Measurements from ENCODE around the gene ZNF506.
A peak's percentile ranks its signal among the peaks of the same experiment; 100 is the strongest.
"Not testable (repeated sequence)": the region's sequence is repeated elsewhere in the genome, so short reads cannot be mapped to it uniquely, and the experiment has no call there.

ZNF506 gene

DNA sequence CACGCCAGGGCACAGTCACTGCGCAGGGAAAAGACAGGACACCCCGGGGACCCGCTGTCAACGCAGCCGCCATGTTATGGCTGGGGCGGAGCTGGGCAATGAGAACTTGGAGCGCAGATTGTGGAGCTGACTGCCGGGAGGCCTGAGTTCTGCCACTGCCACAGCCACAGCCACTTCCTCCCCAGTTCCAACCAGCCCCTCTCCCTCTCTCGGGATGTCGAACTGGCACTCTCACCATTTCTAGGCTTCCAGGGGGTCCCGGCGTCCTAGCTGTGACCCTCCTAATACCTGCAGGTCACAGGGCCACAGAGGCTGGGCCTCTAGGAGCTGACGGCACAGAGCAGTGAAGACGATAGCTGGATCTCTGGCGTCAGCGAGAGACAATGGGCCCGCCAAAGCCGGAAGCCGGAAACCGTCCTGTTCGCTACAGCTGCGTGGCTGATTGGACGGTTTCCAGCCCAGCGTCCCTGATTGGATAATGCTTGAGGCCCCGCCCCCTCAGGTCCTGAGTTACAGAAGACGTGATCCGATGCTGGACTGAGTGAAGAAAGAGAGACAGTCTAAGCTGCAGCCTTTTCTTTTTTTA, at the start of gene ZNF506:
Gene ZNF506 (minus strand): TSS at position 385 of the 586 bp plus-strand sequence. CDS start 147 bp downstream, at position 238.
- TF ChIP-seq, protein P1, sequence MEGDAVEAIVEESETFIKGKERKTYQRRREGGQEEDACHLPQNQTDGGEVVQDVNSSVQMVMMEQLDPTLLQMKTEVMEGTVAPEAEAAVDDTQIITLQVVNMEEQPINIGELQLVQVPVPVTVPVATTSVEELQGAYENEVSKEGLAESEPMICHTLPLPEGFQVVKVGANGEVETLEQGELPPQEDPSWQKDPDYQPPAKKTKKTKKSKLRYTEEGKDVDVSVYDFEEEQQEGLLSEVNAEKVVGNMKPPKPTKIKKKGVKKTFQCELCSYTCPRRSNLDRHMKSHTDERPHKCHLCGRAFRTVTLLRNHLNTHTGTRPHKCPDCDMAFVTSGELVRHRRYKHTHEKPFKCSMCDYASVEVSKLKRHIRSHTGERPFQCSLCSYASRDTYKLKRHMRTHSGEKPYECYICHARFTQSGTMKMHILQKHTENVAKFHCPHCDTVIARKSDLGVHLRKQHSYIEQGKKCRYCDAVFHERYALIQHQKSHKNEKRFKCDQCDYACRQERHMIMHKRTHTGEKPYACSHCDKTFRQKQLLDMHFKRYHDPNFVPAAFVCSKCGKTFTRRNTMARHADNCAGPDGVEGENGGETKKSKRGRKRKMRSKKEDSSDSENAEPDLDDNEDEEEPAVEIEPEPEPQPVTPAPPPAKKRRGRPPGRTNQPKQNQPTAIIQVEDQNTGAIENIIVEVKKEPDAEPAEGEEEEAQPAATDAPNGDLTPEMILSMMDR (conservative IDR thresholded peaks at IDR 0.05; ENCODE audit: low read depth, low read length), result no peak
- peak within 1 kb of the TSS; percentile 92 for H3K4me3 ChIP-seq (ENCODE audit: low read depth, low read length)
- peak; percentile 99 for DNase-seq (ENCODE audit: low read depth)

DNA sequence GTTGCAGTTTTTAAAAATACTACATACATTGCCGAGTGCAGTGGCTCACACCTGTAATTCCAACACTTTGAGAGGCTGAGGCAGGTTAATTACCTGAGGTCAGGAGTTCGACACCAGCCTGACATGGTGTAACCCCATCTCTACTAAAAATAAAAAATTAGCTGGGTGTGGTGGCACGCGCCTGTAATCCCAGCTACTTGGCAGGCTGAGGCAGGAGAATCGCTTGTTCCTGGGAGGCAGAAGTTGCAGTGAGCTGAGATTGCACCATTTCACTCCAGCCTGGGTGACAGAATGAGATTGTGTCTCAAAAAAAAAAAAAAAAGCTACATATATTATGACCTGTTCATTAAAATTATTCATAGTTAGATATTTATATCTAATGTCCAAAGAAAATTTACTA, 48.5 kb upstream of the ZNF506 start:
- DNase-seq (ENCODE audit: low read depth); H3K4me3 ChIP-seq (ENCODE audit: low read depth, low read length): not testable (repeated sequence)

DNA sequence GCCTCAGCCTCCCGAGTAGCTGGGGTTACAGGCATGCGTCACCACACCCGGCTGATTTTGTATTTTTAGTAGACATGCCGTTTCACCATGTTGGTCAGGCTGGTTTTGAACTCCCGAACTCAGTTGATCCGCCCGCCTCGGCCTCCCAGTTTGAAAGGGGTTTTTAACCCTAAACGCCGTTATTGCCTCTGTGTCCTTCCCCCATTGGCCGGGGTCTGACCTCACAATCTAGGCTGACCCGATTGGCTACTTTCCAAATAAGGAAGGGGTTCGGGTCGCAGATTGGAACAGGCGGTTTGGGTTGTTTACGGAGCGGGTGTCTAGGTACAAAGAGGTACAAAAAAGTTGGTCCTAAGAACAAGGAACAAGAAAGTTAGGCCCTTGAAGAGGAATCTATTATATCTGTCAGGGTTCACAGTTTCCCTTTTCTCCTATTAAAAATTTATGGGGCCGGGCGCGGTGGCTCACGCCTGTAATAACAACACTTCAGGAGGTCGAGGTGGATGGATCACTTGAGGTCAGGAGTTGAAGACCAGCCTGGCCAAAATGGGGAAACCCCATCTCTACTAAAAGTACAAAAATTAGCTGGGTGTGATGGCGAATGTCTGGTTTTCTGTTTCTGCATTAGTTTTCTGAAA, 45.2 kb upstream of the ZNF506 start:
- TF ChIP-seq, protein P1 (conservative IDR thresholded peaks at IDR 0.05; ENCODE audit: low read depth, low read length), result no peak
- DNase-seq (ENCODE audit: low read depth), result peak; percentile 7
- peak overlapping the region; percentile 90 for H3K4me3 ChIP-seq (ENCODE audit: low read depth, low read length)

DNA sequence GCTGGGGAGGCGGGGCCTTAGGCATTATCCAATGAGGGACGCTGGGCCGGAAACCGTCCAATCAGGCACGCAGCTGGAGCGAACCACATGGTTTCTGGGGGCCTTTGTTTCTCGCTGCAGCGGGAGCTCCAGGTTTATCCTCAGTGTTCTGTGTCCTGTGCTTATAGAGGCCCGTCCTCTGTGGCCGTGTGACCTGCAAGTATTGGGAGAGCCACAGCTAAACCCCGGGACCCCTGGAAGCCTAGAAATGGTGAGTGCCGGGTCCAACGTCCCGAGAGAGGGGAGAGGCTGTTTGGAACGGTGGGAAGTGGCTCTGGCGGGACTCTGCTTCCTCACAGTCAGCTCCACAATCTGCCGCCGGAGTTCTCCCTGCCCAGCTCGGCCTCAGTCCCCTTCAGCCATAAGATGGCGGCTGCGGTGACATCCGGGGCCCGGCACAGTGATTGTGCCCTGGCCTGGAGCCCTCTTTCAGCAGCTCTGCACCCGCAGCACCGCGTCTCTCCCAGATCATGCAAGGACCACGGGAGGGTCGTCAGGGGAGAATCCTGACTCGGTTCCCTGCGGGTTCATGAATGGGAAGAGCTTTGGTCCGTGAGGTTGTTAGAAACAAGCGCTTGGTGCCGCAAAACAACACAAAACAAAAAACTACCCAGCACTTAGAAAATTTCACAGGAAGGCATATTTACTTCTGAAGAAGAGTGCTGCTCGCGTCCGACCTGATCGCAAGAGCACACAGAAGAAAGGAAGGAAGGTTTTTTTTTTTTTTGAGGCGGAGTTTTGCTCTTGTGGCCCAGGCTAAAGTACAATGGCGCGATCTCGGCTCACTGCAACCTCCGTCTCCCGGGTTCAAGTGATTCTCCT, 44.4 kb upstream of the ZNF506 start, which contains the start of gene ZNF253:
Gene ZNF253 (plus strand): TSS at position 133 of the 861 bp plus-strand sequence. CDS start 115 bp downstream, at position 248.
- peak; percentile 95 for DNase-seq (ENCODE audit: low read depth)
- H3K4me3 ChIP-seq (ENCODE audit: low read depth, low read length), result peak within 1 kb of the TSS; percentile 90
- TF ChIP-seq, protein P1 (conservative IDR thresholded peaks at IDR 0.05; ENCODE audit: low read depth, low read length), result no peak

DNA sequence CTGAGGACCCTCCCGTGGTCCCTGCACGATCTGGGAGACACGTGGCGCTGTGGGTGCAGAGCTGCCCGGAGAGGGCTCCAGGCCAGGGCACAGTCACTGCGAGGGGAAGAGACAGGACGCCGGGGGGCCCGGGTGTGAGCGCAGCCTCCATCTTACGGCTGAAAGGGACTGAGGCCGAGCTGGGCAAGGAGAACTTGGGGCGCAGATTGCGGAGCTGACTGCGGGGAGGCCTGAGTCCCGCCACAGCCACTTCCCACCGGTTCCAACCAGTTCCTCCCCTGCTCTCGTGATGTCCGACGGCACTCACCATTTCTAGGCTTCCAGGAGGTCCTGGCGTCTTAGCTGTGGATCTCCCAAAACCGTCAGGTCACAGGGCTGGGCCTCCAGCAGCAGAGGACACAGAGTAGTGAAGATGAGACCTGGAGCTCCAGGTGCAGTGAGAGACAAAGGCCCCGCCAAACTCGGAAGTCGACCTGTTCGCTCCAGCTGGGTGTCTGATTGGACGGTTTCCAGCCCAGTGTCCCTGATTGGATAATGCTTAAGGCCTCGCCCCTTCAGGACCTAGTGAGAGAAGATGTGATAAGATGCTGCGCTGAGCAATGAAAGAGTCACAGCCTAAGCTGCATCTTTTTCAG, 39.3 kb upstream of the ZNF506 start:
- peak; percentile 22 for DNase-seq (ENCODE audit: low read depth)
- TF ChIP-seq, protein P1 (conservative IDR thresholded peaks at IDR 0.05; ENCODE audit: low read depth, low read length), result no peak
- peak overlapping the region; percentile 17 for H3K4me3 ChIP-seq (ENCODE audit: low read depth, low read length)

DNA sequence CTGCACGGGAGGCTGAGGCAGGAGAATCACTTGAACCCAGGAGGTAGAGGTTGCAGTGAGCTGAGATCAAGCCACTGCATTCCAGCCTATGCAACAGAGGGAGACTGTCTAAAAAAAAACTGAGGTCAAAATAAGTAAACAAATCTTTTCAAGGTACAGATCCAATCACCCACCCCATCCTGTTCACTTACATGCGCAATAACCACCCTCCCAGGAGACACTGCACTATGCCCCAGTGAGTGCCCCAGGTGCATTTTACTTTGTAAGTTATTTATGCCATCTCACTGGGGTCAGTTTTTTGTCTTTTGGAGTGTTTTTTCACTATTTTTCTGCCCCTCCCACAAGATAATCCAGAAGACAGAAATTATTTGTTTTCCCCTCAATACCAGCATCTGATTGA, 37.2 kb upstream of the ZNF506 start:
- no peak overlapping the region for H3K4me3 ChIP-seq (ENCODE audit: low read depth, low read length)
- DNase-seq (ENCODE audit: low read depth), result no peak
- TF ChIP-seq, protein P1 (conservative IDR thresholded peaks at IDR 0.05; ENCODE audit: low read depth, low read length), result no peak

DNA sequence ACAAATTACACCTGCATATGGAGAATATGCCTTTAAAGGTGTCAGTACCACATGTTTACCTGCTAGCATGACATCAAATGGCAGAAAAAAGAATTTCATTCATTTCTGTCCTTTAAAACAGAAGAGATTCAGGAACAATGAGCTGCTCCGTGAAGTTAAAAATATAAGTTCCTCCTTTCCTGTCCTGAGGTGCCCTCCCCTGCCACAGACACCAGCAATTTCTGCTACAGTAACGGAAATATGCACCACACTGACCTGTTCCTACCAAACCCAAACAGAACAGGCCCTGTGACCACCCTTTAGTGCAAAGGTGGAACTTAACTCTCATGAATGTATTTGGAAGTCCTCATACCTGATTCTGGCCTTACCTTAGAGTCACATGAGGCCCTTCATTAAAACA, 30.2 kb upstream of the ZNF506 start:
- DNase-seq (ENCODE audit: low read depth); H3K4me3 ChIP-seq (ENCODE audit: low read depth, low read length): not testable (repeated sequence)
